ENCODE measurements around the gene NPDC1.

- TF ChIP-seq EZH2 (IDR thresholded peaks at IDR 0.05; ENCODE audit: low read depth) = no peak
- no peak for TF ChIP-seq CTCF (conservative IDR thresholded peaks at IDR 0.05)
Measured at GRCh38 chr9:137001857-137002645, 43.9 kb downstream of the NPDC1 start.
